Activated CD4-positive, alpha-beta T cell treated with anti-CD3 and anti-CD28 coated beads, Interleukin-2, amount 10 ng/mL, durations not matched to agents 7 days and 5 days (primary cell): ENCODE measurements around the gene TDRD12. TPM values are rescaled to one million over a fixed set of nuclear protein-coding genes. Genes with fewer than 3 reads are reported as not detected.
"Not testable (repeated sequence)": the region's sequence is repeated elsewhere in the genome, so short reads cannot be mapped to it uniquely, and the experiment has no call there.

ENCODE experiments used
- CTCF ChIA-PET: fragments of 350-600 bp; sonication (Branson Sonifier 250); formaldehyde crosslinking; loops from one replicate; lab custom pipeline; 2021; ENCODE audit warnings: antibody characterized with exemption; lab: Charles Lee
- POLR2A ChIA-PET: fragments of 350-600 bp; sonication (Branson Sonifier 250); formaldehyde crosslinking; loops from one replicate; lab custom pipeline; 2021; ENCODE audit warnings: antibody characterized with exemption; lab: Charles Lee
- DNase-seq: peaks from one replicate; pipeline ENCODE4 v3.0.0-alpha.2; 2020
- H3K27ac Mint-ChIP-seq: one replicate; pipeline ENCODE4 v1.8.0; 2021; ENCODE audit warnings: mild to moderate bottlenecking, moderate library complexity, mixed read lengths
- H3K27me3 Mint-ChIP-seq: one replicate; pipeline ENCODE4 v1.8.0; 2021; ENCODE audit warnings: mixed read lengths
- H3K36me3 Mint-ChIP-seq: one replicate; pipeline ENCODE4 v1.8.0; 2021; ENCODE audit warnings: low read depth, mixed read lengths
- H3K4me1 Mint-ChIP-seq: one replicate; pipeline ENCODE4 v1.8.0; 2021; ENCODE audit warnings: mixed read lengths
- H3K4me3 Mint-ChIP-seq: one replicate; pipeline ENCODE4 v1.8.0; 2021; ENCODE audit warnings: mild to moderate bottlenecking, moderate library complexity, mixed read lengths
- H3K9me3 Mint-ChIP-seq: one replicate; pipeline ENCODE4 v1.8.0; 2021; ENCODE audit warnings: mixed read lengths
- total RNA-seq, 2 experiments: library from RNA; stranded (reverse); gene quantifications; one replicate each; pipeline ENCODE4 v1.2.3, GENCODE V29; 2021

The TDRD12 gene
- total RNA-seq, 2 experiments from 2014 or later, result 0.25 to 0.52 TPM

GRCh38 chr19:32744555-32745325, 25.2 kb downstream of the TDRD12 start:
- ChIA-PET CTCF (no interaction called here), POLR2A (no interaction called here)
- Mint-ChIP-seq H3K4me3 (no peak overlapping the region), H3K27me3 (peaks cover 12% of the 10 kb centered on the region), H3K9me3 (peaks cover 4% of the 10 kb centered on the region), H3K4me1 (peaks cover 3% of the 10 kb centered on the region), H3K36me3 (no peaks in the 10 kb centered on the region), H3K27ac (no peak overlapping the region)
- DNase-seq, result no peak

- H3K27ac Mint-ChIP-seq, CTCF ChIA-PET, DNase-seq, H3K9me3 Mint-ChIP-seq, POLR2A ChIA-PET, H3K36me3 Mint-ChIP-seq, H3K4me1 Mint-ChIP-seq, H3K4me3 Mint-ChIP-seq: not testable (repeated sequence)
- peaks cover 16% of the 10 kb centered on the region for H3K27me3 Mint-ChIP-seq
These were observed 26.2 kb downstream of the TDRD12 start for GRCh38 chr19:32745594-32746251.

GRCh38 chr19:32746631-32747196, 27.1 kb downstream of the TDRD12 start:
- CTCF ChIA-PET, H3K27ac Mint-ChIP-seq, POLR2A ChIA-PET, H3K36me3 Mint-ChIP-seq, H3K9me3 Mint-ChIP-seq, H3K4me3 Mint-ChIP-seq, H3K4me1 Mint-ChIP-seq: not testable (repeated sequence)
- peaks cover 24% of the 10 kb centered on the region for H3K27me3 Mint-ChIP-seq
- peak; percentile 10 for DNase-seq

GRCh38 chr19:32748497-32748896, 28.9 kb downstream of the TDRD12 start:
- peaks cover 24% of the 10 kb centered on the region for H3K27me3 Mint-ChIP-seq
- ChIA-PET CTCF (no interaction called here), POLR2A (no interaction called here)
- no peak overlapping the region for H3K4me3 Mint-ChIP-seq
- peaks cover 3% of the 10 kb centered on the region for H3K4me1 Mint-ChIP-seq
- no peak overlapping the region for H3K27ac Mint-ChIP-seq
- H3K36me3 Mint-ChIP-seq, result no peaks in the 10 kb centered on the region
- no peak for DNase-seq
- peaks cover 4% of the 10 kb centered on the region for H3K9me3 Mint-ChIP-seq

DNA sequence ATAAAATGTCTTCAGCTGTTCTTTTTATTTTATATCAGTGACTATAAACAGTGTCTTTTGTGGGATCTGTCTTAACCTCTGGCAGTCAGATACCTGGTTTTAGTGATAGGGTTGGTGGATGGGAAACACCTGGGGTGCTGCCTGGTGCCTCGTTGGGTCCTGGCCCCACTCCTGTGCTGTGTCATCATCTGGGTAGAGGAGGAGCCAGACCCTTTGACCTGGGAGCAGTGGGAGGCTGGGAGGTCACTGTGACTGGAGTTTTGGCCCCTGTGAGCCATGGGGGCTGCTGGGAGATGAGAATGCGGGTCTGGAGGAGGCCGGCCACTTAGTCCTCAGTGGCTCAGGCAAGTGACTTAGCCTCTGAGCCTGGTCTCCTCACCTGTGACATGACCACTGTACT, 29.4 kb downstream of the TDRD12 start:
- POLR2A ChIA-PET, result no interaction called here

DNA sequence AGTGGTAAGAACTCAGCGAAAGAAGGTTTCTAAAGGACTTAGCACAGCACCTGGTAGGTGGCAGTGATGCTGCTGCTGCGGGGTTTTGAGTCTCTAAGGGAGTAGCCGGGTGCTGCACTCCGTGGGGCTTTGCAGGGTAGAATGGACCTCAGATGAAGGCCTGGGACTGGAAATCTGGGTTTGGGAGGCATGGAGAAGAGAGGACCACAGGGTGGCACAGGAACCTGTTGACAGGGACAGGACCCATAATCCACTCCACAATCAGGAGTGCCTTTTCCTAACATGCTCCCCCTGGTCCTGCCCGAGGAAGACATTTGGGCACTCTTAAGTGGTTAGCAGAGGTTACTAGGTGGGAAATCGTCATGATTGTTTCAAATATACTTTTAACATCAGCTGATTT, 29.8 kb downstream of the TDRD12 start:
- peaks cover 3% of the 10 kb centered on the region for H3K4me1 Mint-ChIP-seq
- DNase-seq, result no peak
- H3K27ac Mint-ChIP-seq, result no peak overlapping the region
- ChIA-PET POLR2A (no interaction called here), CTCF (no interaction called here)
- no peaks in the 10 kb centered on the region for H3K36me3 Mint-ChIP-seq
- peaks cover 26% of the 10 kb centered on the region for H3K27me3 Mint-ChIP-seq
- no peak overlapping the region for H3K4me3 Mint-ChIP-seq
- peaks cover 4% of the 10 kb centered on the region for H3K9me3 Mint-ChIP-seq

More for the DNA sequence above, 29.4 kb downstream of the TDRD12 start:
- DNase-seq, result no peak
- CTCF ChIA-PET, result no interaction called here
- no peaks in the 10 kb centered on the region for H3K36me3 Mint-ChIP-seq
- H3K27ac Mint-ChIP-seq, result no peak overlapping the region
- H3K4me3 Mint-ChIP-seq, result no peak overlapping the region
- peaks cover 4% of the 10 kb centered on the region for H3K9me3 Mint-ChIP-seq
- peaks cover 3% of the 10 kb centered on the region for H3K4me1 Mint-ChIP-seq
- peaks cover 26% of the 10 kb centered on the region for H3K27me3 Mint-ChIP-seq

DNA sequence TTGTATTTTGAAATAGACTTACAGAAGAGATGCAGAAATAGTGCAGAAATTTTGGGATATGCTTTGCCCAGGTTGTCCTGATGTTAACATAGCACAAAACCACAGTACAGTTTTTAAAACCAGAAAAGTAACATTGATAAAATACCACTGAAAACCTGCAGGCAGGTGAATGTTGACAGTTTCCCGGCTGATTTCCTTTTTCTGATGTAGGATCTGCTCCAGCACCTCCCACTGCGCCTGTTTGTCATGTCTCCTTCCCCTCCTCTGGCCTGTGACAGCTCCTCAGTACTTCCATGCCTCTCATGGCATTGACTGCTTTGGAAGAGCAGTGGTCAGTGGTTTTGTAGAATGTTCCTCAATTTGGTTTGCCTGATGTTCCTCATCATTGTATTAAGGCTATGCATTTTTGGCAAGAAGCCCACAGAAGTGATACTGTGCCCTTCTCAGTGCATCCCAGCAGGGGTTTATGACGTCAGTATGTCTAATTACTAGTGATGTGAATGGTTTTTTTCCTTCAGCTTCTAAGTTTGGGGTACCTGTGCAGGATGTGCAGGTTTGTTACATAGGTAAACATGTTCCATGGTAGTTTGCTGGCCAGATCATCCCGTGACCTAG, 31.0 kb downstream of the TDRD12 start:
- Mint-ChIP-seq H3K36me3 (no peaks in the 10 kb centered on the region), H3K27me3 (peaks cover 26% of the 10 kb centered on the region), H3K4me1 (peaks cover 3% of the 10 kb centered on the region), H3K27ac (no peak overlapping the region), H3K4me3 (no peak overlapping the region), H3K9me3 (peaks cover 3% of the 10 kb centered on the region)
- CTCF ChIA-PET, result interaction anchor here (0.6 to 0.7 kb wide), 2 partner anchors 56 to 1436 kb away, joined by 3 read pairs; no protein-coding TSS in a partner anchor
- DNase-seq, result no peak
- POLR2A ChIA-PET, result no interaction called here

DNA sequence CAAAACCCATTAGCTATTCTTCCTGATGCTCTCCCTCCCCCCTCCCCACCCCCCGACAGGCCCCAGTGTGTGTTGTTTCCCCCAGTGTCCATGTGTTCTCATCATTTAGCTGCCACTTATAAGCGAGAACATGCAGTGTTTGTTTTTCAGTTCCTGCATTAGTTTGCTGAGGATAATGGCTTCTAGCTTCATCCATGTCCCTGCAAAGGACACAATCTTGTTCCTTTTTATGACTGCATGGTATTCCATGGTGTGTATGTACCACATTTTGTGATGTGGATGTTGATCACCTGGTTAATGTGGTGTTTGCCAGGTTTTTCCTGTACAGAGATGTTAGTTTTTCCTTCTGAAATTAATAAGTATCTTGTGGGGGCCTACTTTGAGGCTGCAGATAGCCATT, 31.5 kb downstream of the TDRD12 start:
- H3K4me1 Mint-ChIP-seq, result peaks cover 3% of the 10 kb centered on the region
- ChIA-PET POLR2A (no interaction called here), CTCF (interaction anchor here (0.6 to 0.7 kb wide), 2 partner anchors 57 to 1436 kb away, joined by 3 read pairs; no protein-coding TSS in a partner anchor)
- H3K4me3 Mint-ChIP-seq, result no peak overlapping the region
- DNase-seq, result no peak
- H3K9me3 Mint-ChIP-seq, result peaks cover 3% of the 10 kb centered on the region
- H3K27me3 Mint-ChIP-seq, result peaks cover 26% of the 10 kb centered on the region
- H3K36me3 Mint-ChIP-seq, result no peaks in the 10 kb centered on the region
- H3K27ac Mint-ChIP-seq, result no peak overlapping the region

DNA sequence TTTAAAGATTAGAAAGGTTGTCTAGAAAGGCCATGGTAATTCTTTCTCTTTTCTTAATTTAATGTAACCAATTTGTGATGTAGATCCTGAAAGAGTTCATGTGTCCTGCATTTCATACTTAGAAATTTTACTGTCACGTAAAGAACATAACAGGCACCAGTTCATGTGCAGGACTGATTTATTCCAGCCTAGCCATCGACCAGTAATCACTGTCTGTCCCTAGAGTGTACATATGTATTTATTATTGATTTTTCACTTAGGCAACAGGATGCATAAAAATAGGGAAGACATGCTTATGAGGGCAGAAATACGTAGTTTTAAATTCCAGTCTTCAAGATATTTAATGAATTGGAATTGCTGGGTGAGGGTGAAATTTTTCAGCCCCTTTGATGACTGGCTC, 37.6 kb downstream of the TDRD12 start:
- Mint-ChIP-seq H3K27me3 (peaks cover 4% of the 10 kb centered on the region), H3K9me3 (peaks cover 4% of the 10 kb centered on the region), H3K27ac (no peak overlapping the region), H3K36me3 (peaks cover 2% of the 10 kb centered on the region), H3K4me3 (no peak overlapping the region), H3K4me1 (no peaks in the 10 kb centered on the region)
- ChIA-PET POLR2A (no interaction called here), CTCF (no interaction called here)
- DNase-seq, result no peak

DNA sequence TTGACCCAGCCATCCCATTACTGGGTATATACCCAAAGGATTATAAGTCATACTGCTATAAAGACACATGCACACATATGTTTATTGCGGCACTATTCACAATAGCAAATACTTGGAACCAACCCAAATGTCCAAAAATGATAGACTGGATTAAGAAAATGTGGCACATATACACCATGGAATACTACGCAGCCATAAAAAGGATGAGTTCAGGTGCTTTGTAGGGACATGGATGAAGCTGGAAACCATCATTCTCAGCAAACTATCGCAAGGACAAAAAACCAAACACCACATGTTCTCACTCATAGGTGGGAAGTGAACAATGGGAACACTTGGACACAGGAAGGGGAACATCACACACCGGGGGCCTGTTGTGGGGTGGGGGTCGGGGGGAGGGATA, 45.8 kb downstream of the TDRD12 start:
- POLR2A ChIA-PET, H3K27me3 Mint-ChIP-seq, H3K27ac Mint-ChIP-seq, H3K9me3 Mint-ChIP-seq, H3K4me3 Mint-ChIP-seq, CTCF ChIA-PET, H3K36me3 Mint-ChIP-seq, H3K4me1 Mint-ChIP-seq, DNase-seq: not testable (repeated sequence)

GRCh38 chr19:32767951-32768679, 48.5 kb downstream of the TDRD12 start:
- ChIA-PET POLR2A (no interaction called here), CTCF (interaction anchor here (1.1 kb wide), 1 partner anchor 10 kb away, joined by 4 read pairs; no protein-coding TSS in a partner anchor)
- H3K27me3 Mint-ChIP-seq, result peaks cover 3% of the 10 kb centered on the region
- DNase-seq, result no peak
- no peaks in the 10 kb centered on the region for H3K4me1 Mint-ChIP-seq
- no peak overlapping the region for H3K4me3 Mint-ChIP-seq
- no peaks in the 10 kb centered on the region for H3K36me3 Mint-ChIP-seq
- H3K9me3 Mint-ChIP-seq, result peaks cover 2% of the 10 kb centered on the region
- no peak overlapping the region for H3K27ac Mint-ChIP-seq

- CTCF ChIA-PET, result no interaction called here
- DNase-seq, result no peak
- Mint-ChIP-seq H3K9me3 (peaks cover 2% of the 10 kb centered on the region), H3K27ac (no peak overlapping the region), H3K36me3 (no peaks in the 10 kb centered on the region), H3K27me3 (no peaks in the 10 kb centered on the region), H3K4me1 (no peaks in the 10 kb centered on the region), H3K4me3 (no peak overlapping the region)
- POLR2A ChIA-PET, result no interaction called here
These were observed 52.0 kb downstream of the TDRD12 start for GRCh38 chr19:32771596-32771995.
